ENCODE measurements around the gene DIO1.

Gene DIO1

DNA sequence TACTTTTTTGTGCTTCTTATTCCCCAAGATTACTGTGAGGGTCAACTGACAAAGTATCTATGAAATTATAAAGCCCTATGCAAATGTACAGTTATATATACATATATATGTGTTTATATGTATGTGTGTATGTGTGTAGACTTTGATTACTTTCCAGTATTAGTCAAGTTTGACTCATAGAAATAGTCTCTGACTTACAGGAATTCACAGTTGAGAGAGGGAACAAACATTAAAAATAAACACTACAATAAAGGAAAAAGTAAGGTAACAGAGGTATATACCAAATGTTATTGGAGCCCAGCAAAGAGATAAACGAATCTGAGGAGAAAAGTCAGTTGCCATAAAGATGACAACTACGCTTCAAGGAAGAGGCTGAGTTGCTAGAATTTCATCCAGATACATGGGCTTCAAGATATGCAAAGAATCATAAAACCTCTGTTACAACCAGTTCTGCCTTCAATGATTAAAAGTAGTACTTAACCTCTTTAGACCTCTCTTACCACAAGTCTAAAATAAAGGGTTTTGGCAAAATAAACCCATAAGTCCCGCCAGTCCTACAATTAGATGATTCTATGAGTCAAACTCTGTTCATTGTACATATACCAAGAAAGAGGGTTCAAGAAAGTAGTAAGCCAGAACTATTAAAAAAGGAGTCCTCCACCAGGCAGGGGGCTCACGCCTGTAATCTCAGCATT, 44.3 kb downstream of the DIO1 start:
- DNase-seq: no peak
- intact Hi-C loops (cut with DNase I): no loop called here

DNA sequence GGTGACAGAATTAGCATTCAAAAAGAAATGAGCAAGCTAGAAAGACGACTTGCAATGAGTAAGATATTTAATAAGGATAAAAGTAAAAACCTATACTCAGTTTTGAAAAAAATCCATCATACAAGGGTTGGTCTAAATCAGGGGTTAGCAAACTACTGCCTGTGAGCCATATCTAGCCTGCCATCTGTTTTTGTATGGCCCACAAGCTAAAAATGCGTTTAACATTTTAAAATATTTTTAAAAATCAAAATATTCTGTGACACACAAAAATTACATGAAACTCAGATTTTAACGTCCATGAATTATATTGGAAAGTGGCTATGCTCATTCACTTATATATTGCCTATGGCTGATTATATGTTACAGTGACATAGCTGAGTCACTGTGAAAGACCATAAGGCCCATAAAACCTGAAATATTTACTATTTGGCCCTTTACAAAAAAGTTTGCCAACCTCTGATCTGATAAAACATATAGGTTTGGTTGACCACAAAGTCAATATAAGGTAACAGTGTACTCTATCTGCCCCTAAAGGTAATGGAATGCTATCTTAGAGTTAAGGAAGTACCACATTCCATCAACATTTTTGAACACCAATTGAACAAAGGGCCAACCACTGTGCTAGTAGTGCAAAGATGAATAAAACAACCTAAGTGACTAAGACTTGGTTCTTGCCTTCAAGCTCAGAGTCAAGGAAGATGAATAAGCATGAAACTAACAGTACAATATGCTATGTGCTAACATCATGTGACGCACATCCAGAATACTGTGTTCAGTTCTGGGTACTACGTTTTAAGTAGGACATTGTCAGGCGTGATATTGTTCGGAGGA, 48.4 kb downstream of the DIO1 start:
- DNase-seq: no peak
- intact Hi-C loops (cut with DNase I): no loop called here

DNA sequence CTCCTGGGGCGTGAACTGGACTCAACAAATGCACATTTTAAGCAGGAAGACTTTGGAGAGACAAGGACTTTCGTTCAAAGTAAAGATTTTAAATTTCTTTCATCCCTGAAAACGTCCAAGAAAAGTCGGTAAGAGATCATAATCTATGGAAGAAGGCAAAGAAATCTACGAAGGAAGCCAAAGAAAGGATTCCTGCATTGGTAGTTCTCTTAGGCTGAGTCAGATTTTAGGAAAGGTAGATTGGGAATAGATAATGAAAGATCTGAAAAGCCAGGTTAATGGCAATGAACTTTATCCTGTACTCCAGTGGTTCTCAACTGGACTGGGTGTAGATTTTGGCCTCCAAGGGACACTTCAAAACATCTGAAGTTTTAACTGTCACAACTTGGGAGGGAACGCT, 49.1 kb downstream of the DIO1 start:
- DNase-seq: no peak
- intact Hi-C loops (cut with DNase I): no loop called here

DNA sequence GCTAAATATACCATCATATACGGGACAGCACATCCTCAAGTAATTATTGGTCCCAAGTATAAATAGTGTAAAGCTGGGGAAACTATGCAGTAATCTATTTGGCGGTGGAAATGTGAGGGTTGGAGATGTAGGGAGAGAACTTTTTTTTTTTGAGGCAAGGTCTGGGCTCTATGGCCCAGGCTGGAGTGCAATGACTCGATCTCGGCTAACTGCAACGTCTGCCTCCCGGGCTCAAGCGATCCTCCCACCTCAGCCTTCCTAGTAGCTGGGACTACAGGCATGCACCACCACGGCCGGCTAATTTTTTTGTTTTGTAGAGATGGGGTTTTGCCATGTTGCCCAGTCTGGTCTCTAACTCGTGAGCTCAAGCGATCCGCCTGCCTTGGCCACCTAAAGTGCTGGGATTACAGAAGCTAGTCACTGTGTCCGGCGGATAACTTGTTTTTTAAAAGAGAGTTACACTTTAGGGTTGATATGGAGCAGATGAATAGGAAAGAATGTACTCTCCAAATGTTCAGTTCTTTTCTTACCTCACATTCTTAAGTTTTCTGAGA, 49.6 kb downstream of the DIO1 start:
- intact Hi-C loops (cut with DNase I): no loop called here

DNA sequence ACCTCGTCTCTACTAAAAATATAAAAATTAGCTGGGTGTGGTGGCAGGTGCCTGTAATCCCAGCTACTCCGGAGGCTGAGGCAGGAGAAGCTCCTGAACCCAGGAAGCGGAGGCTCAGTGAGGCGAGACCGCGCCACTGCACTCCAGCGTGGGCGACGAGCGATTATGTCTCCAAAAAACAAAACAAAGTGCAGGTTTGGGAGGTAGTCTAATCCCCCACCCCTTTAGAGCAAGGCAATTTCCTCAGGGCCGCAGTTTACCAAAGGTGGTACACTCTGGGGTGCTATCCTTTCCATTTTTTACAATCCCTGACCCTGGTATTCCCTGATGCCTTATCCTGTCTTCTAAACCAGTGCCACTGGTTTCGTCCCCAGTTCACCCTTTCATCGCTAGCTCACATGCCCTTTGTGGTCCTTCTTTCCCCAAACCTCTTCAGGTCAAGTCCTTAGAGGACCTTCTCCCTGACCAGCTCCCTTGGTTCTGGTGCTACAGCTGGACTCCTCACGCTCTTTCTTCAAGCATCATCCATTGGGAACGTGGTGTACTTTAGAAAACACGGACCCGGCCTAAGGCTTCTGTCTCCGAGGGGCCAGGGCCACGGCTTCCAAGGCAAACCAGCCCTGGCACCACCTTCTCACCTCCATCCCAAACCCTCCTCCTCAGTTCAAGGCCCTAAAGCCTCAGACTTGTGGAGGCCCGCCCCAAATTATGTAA, 50.6 kb downstream of the DIO1 start:
- no peak for DNase-seq
- intact Hi-C loops (cut with DNase I): loop anchor here (5.0 kb wide), 3 partner anchors 107 to 543 kb away; partner anchors contain the start of genes NDC1, TCEANC2 and TMEM59

More for the DNA sequence above, 49.6 kb downstream of the DIO1 start:
- DNase-seq: no peak

DNA sequence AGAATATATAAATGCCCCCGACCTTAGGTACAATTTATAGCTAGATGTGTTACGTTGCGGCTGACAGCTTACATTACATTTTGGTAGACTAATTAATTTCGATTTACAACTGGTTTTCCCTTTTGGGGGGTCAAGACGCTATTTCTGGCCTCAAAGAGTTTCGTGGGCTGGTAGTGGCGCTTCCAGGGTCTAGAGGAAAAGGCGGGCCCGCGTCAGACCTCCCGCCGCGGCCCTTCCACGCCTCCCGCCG, 51.1 kb downstream of the DIO1 start:
- no peak for DNase-seq
- intact Hi-C loops (cut with DNase I): loop anchor here (5.0 kb wide), 3 partner anchors 107 to 542 kb away; partner anchors contain the start of genes NDC1, TCEANC2 and TMEM59

DNA sequence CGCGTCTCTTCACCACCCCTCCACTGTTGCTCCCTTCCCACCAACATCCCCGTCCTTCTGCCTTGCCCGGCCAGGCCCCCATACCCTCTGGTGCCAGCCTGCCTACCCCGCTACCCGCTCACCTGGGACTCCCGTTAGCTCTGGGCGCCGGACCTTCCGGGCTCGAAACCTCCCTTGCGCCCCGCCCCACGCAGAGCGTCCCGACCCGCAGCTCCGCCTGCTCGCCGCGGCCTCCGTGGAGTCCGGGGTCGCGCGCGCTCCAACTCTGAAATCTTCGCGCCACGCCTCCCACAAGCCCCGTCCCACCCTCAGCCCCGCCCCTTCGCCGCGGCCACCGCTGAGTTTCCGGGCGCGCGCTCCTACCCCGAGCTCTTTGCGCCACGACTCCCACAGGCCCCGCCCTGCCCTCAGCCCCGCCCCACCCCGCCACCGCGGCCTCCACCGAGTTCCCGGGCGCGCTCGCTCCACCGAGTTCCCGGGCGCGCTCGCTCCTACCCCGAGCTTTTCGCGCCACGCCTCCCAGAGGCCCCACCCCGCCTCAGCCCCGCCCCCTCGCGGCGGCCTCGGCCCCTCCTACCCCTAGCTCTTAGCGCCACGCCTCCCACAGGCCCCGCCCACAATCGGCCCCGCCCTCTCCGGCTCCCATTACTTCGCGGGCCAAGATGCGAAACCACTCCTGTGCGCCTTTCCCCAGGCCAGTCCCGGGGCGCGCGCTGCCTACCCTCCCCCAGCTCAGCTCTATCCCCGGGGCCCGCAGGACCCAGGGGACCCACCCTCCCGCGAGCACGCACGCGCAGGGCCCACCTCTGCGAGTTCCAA, 51.7 kb downstream of the DIO1 start, which contains the start of gene IFT25:
IFT25 (minus strand) TSS at position 267 of the 819 bp plus-strand sequence. CDS start 5,617 bp downstream, outside the sequence.
- intact Hi-C loops (cut with DNase I): loop anchor here (1.0 to 5.0 kb wide), 4 partner anchors 56 to 542 kb away; partner anchors contain the start of genes NDC1, TCEANC2, TMEM59 and YIPF1
- peak; percentile 93 to 100 (median 98) for DNase-seq

DNA sequence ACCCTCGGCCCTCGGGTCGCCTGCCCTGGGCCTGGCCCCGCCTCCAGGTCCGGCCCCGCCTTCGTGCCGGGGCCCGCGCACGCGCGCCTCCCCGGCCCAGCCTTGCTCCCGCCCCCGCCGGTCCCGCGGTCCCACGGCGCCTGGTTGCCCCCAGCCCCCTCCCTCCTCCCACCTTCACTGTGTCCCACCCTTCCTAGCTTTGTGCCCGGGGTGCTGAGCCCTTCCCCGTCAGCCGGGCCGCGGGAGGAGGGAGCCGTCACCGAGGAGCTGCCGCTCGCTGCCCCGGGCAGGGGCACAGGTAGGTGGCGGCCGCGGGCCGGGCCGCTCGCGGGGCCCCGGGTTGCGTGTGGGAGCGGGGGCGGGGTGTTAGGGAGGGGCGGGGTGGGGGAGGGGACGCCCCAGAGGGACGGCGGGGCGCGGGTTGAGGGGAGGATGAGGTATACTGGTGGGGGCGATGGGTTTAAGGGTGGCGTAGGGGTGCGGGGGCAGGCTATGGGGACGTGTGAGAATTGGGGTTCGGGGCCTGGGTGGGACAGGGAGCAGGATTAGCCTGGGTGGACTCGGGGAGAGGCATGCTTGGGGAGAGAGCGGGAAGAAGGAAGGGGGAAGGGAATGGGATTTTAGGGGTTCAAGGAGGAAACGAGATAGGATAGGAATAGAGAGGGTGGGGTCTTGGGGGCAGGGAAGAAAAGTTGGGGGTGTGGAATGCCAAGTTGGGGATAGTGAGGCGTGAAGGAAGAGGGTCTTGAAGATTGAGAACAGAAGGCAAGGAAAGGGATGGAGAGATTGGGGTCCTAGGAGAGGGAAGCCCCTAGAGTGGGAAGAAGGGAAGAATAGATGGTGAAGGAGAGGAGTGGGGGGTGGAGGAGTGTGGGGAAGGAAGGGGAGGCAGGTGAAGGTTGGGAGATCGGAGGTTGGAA, 52.5 kb downstream of the DIO1 start, which contains the start of gene LRRC42:
LRRC42 (plus strand) TSS at position 99 of the 920 bp plus-strand sequence. CDS start 5,650 bp downstream, outside the sequence.
- intact Hi-C loops (cut with DNase I): loop anchor here (1.0 to 5.0 kb wide), 4 partner anchors 57 to 541 kb away; partner anchors contain the start of genes NDC1, TCEANC2, TMEM59 and YIPF1
- DNase-seq: peak in 1 of 10 donors; percentile 87

DNA sequence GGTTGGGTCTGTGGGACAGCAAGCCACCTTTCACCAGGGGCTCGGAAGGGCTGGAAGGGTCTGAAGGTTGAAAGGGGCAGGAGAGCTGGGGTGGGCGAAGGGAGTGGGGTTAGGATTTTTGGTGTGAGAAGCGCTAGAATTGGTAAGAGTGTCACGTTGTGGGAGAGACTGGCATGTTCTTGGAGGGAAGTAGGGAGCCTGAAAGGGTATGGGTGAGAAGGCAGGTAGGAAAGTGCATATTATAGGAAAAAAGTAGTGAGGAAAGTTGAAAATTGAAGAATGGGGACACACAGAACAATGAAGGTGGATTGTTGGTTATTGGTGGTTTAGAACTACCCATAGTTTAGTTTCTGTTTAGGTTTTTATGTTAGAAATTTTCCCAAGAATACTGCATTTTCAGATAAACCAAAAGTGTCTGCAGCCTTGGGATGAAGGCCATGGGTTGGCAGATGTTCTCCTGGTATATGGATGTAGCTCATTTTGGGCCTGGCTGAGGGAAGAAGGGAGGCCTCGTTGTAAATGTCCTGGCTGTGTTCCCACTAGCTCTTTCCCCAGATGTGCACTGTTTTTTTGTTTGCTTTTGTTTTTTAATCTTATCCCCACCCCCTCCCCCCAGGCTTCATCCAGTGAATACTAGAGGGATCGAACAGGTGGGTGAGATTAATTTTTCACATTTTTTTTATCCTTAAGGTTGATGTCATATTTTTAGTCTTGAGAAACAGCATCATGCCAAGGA, 53.4 kb downstream of the DIO1 start:
- intact Hi-C loops (cut with DNase I): loop anchor here (5.0 kb wide), 3 partner anchors 105 to 540 kb away; partner anchors contain the start of genes NDC1, TCEANC2 and TMEM59

DNA sequence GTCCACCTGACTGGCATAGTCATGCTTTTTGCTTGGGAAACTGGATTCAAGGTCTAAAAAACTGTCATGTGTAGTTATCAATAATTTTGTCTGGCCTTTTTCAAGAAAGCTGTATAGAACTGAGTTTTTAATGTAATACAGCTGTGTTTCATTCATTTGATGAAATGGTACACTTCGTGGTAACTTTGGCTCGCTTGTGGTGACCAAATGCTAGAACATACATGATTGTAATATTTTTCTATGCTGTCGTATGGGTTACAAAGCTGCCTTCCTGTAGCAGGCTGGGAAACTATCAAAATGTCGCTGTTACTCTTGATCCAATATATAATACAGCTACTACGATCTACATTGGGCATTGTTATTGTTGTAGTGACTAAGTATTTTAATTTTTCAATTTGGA, 54.3 kb downstream of the DIO1 start:
- intact Hi-C loops (cut with DNase I): loop anchor here (5.0 kb wide), 3 partner anchors 104 to 539 kb away; partner anchors contain the start of genes NDC1, TCEANC2 and TMEM59
- DNase-seq: no peak

More for the DNA sequence above, 53.4 kb downstream of the DIO1 start:
- DNase-seq: no peak

DNA sequence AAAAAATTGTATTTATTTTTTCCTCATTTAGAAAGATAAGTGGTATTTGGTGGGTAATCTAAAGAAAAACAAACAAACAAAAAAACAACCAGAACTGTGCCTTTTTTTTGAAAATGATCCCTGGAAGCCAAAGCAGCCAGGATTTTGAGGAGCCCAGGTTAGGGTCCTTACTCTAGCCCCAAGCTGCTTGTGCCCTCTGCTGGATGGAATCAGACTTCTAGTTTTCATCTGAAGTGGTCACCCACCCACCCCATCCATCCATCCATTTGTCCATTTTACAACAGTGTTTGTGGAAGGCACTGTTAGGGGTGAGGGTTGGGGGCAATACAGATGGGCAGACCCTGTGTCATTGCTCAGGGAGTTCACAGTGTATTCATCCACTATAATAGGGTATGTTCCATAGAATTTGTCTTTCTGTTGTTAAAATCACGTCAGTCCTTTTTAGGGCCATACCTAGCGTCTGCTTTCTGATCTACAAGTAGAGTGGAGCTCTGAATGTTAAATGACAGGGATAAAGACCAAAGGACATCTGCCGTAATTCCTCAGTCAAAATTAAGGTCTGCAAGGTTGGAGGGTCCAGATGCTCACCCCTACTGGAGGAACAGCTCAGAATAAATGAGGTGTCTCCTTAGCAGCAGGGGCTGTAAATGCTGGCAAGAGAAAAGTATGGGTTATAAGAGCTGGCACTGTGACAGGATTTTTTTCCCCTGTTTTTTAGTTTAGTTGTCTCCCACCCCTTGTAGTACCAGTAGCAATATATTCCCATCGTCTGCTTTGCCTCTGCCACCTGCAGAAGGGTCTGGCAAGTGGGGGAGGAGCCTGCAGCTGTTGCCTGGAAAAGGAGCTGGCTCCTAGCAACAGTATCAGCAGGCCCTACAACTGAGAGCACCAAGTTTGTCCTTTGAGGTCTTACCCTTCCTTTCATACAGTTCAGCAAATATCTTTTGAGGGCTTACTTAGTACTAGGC, 55.3 kb downstream of the DIO1 start:
- DNase-seq: peak in 4 of 10 donors; percentile 23 to 81 (median 34)
- intact Hi-C loops (cut with DNase I): loop anchor here (5.0 kb wide), 3 partner anchors 103 to 538 kb away; partner anchors contain the start of genes NDC1, TCEANC2 and TMEM59

DNA sequence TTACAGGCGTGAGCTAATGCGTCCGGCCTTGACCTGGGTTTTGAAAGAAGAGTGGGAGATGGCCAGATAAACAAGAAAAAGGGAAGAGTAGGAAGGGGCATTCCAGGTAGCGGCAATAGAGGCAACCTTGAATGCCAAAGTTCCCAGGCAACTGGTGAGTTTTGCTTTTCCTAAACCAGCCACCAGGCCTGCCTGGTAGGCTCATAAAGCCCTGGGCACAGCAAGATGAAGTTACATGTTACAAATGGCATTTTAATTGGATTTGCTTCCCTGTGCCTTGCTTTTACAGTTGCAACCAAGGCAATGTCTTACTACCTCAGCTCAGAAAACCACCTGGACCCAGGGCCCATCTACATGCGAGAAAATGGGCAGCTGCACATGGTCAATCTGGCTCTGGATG, 57.7 kb downstream of the DIO1 start:
- intact Hi-C loops (cut with DNase I): no loop called here
- DNase-seq: no peak

DNA sequence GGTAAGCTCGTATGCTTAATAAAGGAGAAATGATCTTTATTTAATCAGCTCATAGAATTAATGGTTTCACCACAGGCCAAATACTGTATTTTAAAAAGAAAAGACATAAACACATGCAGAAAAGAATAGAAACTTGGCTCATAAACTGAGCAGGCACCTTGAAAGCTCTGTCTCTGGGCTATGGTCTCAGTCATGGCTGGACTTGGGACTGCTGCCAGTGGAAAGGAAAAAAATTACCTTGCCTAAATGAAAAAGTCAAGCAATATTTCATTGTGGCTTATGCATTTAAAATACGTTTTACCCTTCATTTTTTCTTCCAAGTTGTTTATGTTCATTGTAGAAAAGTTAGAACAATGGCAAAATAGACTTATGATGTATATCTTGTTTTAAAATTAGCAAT, 60.1 kb downstream of the DIO1 start:
- intact Hi-C loops (cut with DNase I): no loop called here
- no peak for DNase-seq

DNA sequence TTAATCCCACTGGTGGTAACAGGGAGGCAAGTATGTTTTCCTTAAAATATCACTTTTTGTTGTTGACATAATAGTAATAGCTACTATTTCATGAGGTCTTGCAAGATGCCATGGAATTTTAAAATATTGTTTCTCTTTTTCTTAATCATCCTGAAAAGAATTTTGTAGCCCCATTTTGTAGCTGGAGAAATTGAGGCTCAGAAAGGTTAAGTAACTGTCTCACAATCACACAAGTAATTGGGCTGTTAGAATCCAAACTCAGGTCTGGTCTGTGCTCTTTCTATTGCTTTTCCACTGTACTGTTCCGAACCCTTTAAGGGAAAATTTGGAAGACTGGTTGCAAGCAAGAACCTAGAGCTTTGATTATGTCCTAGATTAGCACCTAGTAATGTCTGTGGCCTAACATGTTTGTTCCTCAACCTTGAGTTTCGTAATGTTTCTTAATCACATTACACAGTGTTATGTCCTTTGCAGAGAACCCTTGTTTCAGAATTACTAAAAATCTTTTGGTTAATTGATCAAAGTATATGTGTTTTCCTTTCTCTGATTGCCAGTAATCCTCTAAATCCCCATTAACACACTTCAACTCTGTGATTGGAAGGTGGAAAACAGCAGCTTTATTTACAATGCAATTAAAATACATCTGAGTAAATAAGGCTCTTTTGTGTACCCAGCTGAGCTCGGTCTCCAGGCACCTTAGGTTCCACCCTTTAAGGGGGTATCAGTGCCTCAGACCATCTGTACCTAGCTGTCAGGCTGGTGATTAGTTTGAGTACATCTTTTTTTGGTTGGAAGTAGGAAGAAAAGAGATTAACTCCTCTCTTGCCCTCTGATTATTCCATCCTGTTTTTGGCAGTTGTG, 62.6 kb downstream of the DIO1 start:
- intact Hi-C loops (cut with DNase I): no loop called here

DNA sequence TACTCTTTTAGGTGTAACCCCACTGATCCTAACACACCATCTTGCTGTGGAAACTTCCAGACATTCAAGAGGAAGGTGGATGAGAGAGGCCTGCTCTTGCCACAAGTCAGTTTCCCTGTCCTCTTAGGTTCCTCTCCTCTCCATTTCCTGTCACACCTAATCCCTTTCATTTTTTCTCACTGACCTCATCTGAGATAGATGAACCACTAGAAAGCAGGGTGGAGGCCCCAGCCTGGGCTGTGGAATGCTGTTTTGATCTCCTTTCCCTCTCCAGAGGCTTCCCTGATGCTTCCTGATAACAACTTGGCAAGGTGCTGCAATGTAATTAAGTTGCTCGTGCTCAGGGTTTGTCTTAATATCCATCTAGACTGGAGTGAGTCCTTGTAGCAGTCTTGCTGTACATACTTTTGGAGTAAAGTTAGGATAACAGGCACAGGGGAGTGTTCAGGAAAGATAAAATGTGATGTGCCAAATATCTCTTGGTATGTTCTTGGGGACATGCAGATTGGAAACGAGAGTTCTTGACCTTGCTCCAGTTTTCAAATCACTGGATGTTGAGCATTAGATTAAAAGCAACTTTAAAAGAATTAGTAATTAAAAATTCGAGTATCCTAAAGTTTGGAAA, 63.3 kb downstream of the DIO1 start:
- no peak for DNase-seq
- intact Hi-C loops (cut with DNase I): no loop called here

More for the DNA sequence above, 62.6 kb downstream of the DIO1 start:
- DNase-seq: no peak

Measured in posterior cingulate gyrus (tissue), 11 donors.